Epithelial cell of esophagus (primary cell): ENCODE results near the gene CSNK2A2.

ENCODE experiments used
- DNase-seq: peaks from one replicate; pipeline ENCODE4 v3.0.0; 2010; ENCODE audit warnings: low read depth
- H3K4me3 ChIP-seq: 2 replicates; pipeline ENCODE4 v1.5.1; 2011; ENCODE audit warnings: mild to moderate bottlenecking, low read length, control low read depth
- CTCF ChIP-seq: IDR thresholded peaks from 2 replicates; pipeline ENCODE4 v1.5.1; 2011; ENCODE audit warnings: low read depth, mild to moderate bottlenecking, low read length, control low read depth, inconsistent platforms; ENCODE audit not compliant: insufficient read depth; ENCODE audit errors: missing control alignments

The CSNK2A2 gene

DNA sequence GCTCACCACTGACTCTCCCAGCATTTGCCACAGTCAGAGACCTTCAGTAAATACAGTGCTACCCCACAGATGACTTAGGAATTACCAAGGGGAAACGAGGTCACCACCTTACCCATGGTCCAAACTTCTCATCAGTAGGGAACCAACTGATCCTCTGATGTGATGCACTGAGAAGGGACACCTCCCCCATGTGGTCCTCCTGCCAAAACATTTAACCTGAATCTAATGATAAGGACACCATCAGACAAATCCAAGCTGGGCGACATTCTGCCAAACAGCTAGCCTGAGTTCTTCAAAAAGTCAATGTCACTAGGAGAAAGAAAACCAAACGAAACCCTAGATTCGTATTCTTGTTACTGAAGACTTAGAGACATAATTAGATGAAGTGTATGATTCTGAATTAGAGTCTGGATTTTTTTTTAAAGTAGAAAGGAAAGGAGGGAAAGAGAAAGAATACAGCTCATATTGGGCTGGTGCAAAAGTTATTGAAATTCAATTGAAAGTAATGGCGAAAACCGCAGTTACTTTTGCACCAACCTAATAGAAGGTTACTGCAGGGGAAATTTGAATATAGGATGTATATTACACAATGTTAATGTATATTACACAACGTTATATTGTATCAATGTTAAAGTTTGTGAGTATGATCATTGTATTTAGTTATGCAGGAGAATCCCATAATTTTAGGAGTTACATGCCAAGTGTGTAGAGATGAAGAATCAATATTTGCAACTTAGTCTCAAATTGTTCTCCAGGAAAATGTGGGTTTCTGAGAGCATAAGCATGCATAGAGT is 2.3 kb upstream of the CSNK2A2 start:
- H3K4me3 ChIP-seq = no peak overlapping the region
- DNase-seq = no peak
- TF ChIP-seq CTCF = no peak

DNA sequence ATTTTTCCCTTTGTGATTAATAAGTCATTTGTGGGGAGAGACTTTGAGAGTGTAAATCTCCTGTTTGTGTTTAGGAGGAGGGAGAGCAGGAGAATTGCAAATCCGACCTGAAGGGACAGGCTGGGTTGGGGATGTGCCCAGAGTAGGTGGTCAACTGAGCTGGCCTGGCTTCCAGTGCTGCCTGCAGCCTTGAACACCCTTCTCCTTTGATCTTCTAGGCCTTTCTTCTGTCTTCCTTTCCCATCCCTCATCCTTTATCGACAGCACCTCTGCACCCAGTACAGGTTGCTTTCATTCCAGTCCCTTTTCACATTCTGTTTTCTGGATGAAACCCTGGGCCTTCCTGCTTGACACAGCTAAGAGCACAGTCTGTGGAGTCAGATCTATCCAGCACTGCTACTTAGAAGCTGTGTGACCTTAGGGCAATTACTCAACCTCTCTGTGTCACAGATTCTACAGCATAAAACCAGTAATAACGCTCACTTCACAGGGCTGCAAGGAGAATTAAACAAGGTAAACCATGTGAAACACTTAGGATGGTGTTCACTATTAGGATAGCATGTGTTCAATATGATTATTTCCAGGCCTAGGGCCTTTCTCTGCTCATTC is 1.0 kb upstream of the CSNK2A2 start:
- no peak for TF ChIP-seq CTCF
- no peak for DNase-seq
- no peak overlapping the region for H3K4me3 ChIP-seq

- no peak for DNase-seq
- peak overlapping the region; percentile 76 for H3K4me3 ChIP-seq
- no peak for TF ChIP-seq CTCF
Measured at GRCh38 chr16:58197314-58198012, 443 bp downstream of the CSNK2A2 start.

- H3K4me3 ChIP-seq = peak overlapping the region; percentile 76
- no peak for TF ChIP-seq CTCF
- DNase-seq = peak; percentile 38
Measured at GRCh38 chr16:58196898-58197313, 1.0 kb downstream of the CSNK2A2 start.

DNA sequence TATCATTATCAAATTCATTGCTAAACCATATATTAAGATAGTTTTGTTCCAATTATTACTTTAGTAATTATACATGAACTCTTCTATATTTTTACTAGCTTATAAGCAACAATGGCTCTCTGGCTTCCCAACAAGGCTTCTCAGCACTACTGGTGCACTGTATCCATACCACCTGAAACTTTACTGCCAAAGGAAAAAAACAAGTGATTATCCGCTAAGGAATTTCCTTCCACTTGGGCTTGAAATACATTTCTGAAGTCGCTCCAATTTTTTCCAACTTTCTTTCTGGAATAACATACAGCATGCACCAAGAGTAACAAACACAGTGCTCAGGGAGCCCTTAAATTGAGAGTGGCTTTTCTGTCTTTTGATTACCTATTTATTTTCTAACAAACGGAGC is 2.1 kb downstream of the CSNK2A2 start:
- no peak for DNase-seq
- TF ChIP-seq CTCF = no peak
- no peak overlapping the region for H3K4me3 ChIP-seq

DNA sequence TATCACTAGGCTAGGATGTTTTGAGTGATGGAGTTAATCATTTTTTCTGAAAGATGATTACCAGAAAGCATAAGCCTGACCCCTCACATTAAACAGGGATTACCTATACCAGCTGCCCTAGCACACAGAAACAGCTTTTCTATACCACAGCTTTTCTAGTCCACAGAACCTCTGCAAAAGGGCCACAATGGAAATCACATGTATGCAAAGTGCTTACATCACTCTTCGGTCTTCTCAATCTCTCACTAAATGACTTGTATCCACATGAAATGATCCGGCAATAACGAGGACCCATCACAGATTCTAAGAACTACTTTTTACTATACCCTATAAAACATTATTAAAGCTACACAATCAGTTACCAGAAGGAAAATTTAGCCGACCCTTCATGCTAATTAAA is 2.6 kb downstream of the CSNK2A2 start:
- no peak for DNase-seq
- no peak overlapping the region for H3K4me3 ChIP-seq
- no peak for TF ChIP-seq CTCF
